B cell (primary cell): Measurements from ENCODE around the gene FYN. TPM values are rescaled to one million over a fixed set of nuclear protein-coding genes. Genes with fewer than 3 reads are reported as not detected.

Source experiments
- ATAC-seq: fragments of 200-7000 bp; cut with Tn5 transposase; one replicate; pipeline ENCODE4 v1.10.0; 2021; ENCODE audit warnings: low read depth, mild to moderate bottlenecking, moderate number of reproducible peaks, moderate library complexity
- CTCF ChIA-PET: fragments of 350-600 bp; sonication (Branson Sonifier 250); formaldehyde crosslinking; loops from one replicate; lab custom pipeline; 2021; ENCODE audit warnings: antibody characterized with exemption, inconsistent platforms; lab: Charles Lee
- POLR2A ChIA-PET: fragments of 350-600 bp; sonication (Branson Sonifier 250); formaldehyde crosslinking; loops from one replicate; lab custom pipeline; 2021; ENCODE audit warnings: antibody characterized with exemption; lab: Charles Lee
- DNase-seq: peaks from one replicate; pipeline ENCODE4 v3.0.0; 2013
- H2AFZ ChIP-seq: 2 replicates; pipeline ENCODE4 v1.6.1; 2012; ENCODE audit warnings: mild to moderate bottlenecking, low read depth, low read length; ENCODE audit not compliant: insufficient read depth, poor library complexity, severe bottlenecking
- H3K27ac ChIP-seq, 2 donors: 1 replicate in 1 of 2; 2 replicates in 1 of 2; pipeline ENCODE4 v1.5.1; 2012 to 2013; ENCODE audit warnings: low read length in 2 of 2, mild to moderate bottlenecking in 2 of 2, moderate library complexity in 1 of 2
- H3K27me3 ChIP-seq, 4 experiments: fragments of 200-600 bp in 1 of 4; sonication (generic) in 1 of 4; replicated peaks in 1 of 4; 1 replicate in 2 of 4; 2 replicates in 2 of 4; pipeline versions ENCODE4 v1.6.1 to v1.7.0; 2013 to 2016; ENCODE audit warnings: low read length in 3 of 4, mild to moderate bottlenecking in 2 of 4, mixed read lengths in 1 of 4, moderate library complexity in 1 of 4; ENCODE audit not compliant: insufficient read depth in 4 of 4, control insufficient read depth in 3 of 4; ENCODE audit errors: control extremely low read depth in 1 of 4
- H3K36me3 ChIP-seq, 2 experiments: replicated peaks in 1 of 2; 1 replicate in 1 of 2; 2 replicates in 1 of 2; pipeline versions ENCODE4 v1.6.1 to v1.7.1; 2013; ENCODE audit warnings: low read length in 1 of 2; ENCODE audit not compliant: insufficient read depth in 2 of 2, control insufficient read depth in 1 of 2; ENCODE audit errors: control extremely low read depth in 1 of 2, extremely low read depth in 1 of 2
- H3K4me1 ChIP-seq, 2 donors: fragments of 200-600 bp in 1 of 2; sonication (generic) in 1 of 2; 1 replicate in 1 of 2; 2 replicates in 1 of 2; pipeline versions ENCODE4 v1.5.1 to v1.6.1; 2013 to 2017; ENCODE audit warnings: low read length in 2 of 2; ENCODE audit not compliant: control insufficient read depth in 2 of 2, insufficient read depth in 2 of 2
- H3K4me2 ChIP-seq: replicated peaks from 2 replicates; pipeline ENCODE3; 2012; ENCODE audit warnings: mild to moderate bottlenecking, low read depth, low read length; ENCODE audit not compliant: poor library complexity, severe bottlenecking
- H3K4me3 ChIP-seq, 5 experiments: fragments of 200-600 bp in 1 of 5; sonication (generic) in 1 of 5; 1 replicate in 3 of 5; 2 replicates in 2 of 5; pipeline versions ENCODE4 v1.5.1 to v1.7.0; 2011 to 2016; ENCODE audit warnings: low read length in 4 of 5, mild to moderate bottlenecking in 4 of 5, low read depth in 2 of 5, control low read depth in 1 of 5, moderate library complexity in 1 of 5; ENCODE audit not compliant: insufficient read depth in 1 of 5; ENCODE audit errors: control extremely low read depth in 1 of 5, extremely low read depth in 1 of 5
- H3K79me2 ChIP-seq: fragments of 200-600 bp; sonication (generic); one replicate; pipeline ENCODE4 v1.6.0; 2016; ENCODE audit warnings: low read length; ENCODE audit not compliant: control insufficient read depth, insufficient read depth
- H3K9ac ChIP-seq: fragments of 200-600 bp; sonication (generic); 2 replicates; pipeline ENCODE4 v1.6.1; 2017; ENCODE audit warnings: mild to moderate bottlenecking, low read length, moderate library complexity
- H3K9me3 ChIP-seq, 3 donors: one replicate each; pipeline versions ENCODE4 v1.6.1 to v1.7.1; 2013; ENCODE audit warnings: low read length in 2 of 3; ENCODE audit not compliant: control insufficient read depth in 2 of 3, insufficient read depth in 1 of 3; ENCODE audit errors: control extremely low read depth in 1 of 3
- H4K20me1 ChIP-seq: 2 replicates; pipeline ENCODE4 v1.6.0; 2012; ENCODE audit warnings: mild to moderate bottlenecking, low read length; ENCODE audit not compliant: insufficient read depth, control insufficient read depth, poor library complexity, severe bottlenecking
- H3K27ac Mint-ChIP-seq: one replicate; pipeline ENCODE4 v1.8.0; 2021; ENCODE audit warnings: mixed read lengths
- H3K27me3 Mint-ChIP-seq: one replicate; pipeline ENCODE4 v1.8.0; 2021; ENCODE audit warnings: mixed read lengths
- H3K4me1 Mint-ChIP-seq: one replicate; pipeline ENCODE4 v1.8.0; 2021; ENCODE audit warnings: mixed read lengths
- H3K4me3 Mint-ChIP-seq: one replicate; pipeline ENCODE4 v1.8.0; 2021; ENCODE audit warnings: mixed read lengths
- H3K9me3 Mint-ChIP-seq: one replicate; pipeline ENCODE4 v1.8.0; 2022; ENCODE audit warnings: mixed read lengths; ENCODE audit not compliant: insufficient read depth
- EZH2 ChIP-seq: IDR thresholded peaks from 2 replicates; pipeline ENCODE4 v1.6.1; 2012; ENCODE audit warnings: borderline replicate concordance, low read depth, mild to moderate bottlenecking, moderate library complexity, low read length; ENCODE audit not compliant: insufficient read depth, poor library complexity, severe bottlenecking
- WGBS: methylation state at CpG from one replicate; pipeline ENCODE4 v1.1.5; 2013; ENCODE audit warnings: missing lambda C conversion rate; ENCODE audit not compliant: insufficient coverage; 5-methylcytosine and 5-hydroxymethylcytosine counted together
- intact Hi-C: fragments of 100-400 bp; cut with micrococcal nuclease; formaldehyde crosslinking; loops from one replicate; pipeline ENCODE4 v1.10.0; 2022
- polyA plus RNA-seq: library from polyadenylated mRNA; depleted of rRNA; stranded (reverse); fragments of >200 nt; gene quantifications from 2 replicates; pipeline ENCODE4 v1.2.3, GENCODE V29; 2012
- total RNA-seq, 2 donors: library from RNA; stranded (reverse); fragments of 120-200 nt in 1 of 2; gene quantifications; 1 replicate in 1 of 2; 2 replicates in 1 of 2; pipeline versions ENCODE4 v1.2.3 to v1.2.4, GENCODE V29; 2013 to 2022
- TF ChIP-seq, protein P1 (sequence below): fragments of 200-600 bp; IDR thresholded peaks from one replicate; pipeline ENCODE4 v1.8.0; 2022; ENCODE audit warnings: antibody characterized with exemption, mild to moderate bottlenecking

FYN gene
- total and polyA plus RNA-seq, 2 donors (not counting 1 experiment from before 2014, with no cell fraction given), result 54.1 to 94.0 TPM

DNA sequence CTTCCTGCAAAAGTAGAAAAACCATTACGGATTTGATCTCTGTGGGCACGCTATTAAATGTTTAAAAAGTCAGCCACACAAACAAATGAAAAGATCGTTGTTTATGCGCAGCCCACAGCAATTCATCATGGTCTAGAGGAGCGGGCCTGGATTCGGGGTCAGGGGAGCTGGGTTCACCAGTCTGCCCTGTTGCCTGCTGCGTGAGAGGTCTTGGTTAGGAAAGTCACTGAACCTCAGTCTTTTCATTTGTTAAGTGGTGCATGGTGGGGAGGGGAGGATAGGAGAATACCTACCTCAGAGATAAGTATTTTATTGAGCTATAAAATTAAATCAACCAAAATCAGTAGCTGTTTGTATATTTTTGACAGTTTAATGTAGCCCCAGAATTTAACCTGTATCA, 47.3 kb upstream of the FYN start:
- Histone ChIP-seq H3K9ac (no peak overlapping the region), H3K4me2 (no peak overlapping the region), H3K4me3 (no peak overlapping the region), H3K9me3 (no peaks in the 10 kb centered on the region), H3K79me2 (no peaks in the 10 kb centered on the region), H3K4me1 (no peaks in the 10 kb centered on the region), H4K20me1 (no peaks in the 10 kb centered on the region), H3K27ac (no peak overlapping the region), H3K27me3 (peaks cover 0 to 3% (median 0%) of the 10 kb centered on the region in 4 experiments), H2AFZ (no peak overlapping the region), H3K36me3 (no peaks in the 10 kb centered on the region)
- no peaks in the 10 kb centered on the region for H3K27me3 Mint-ChIP-seq
- H3K27ac Mint-ChIP-seq, result no peak overlapping the region
- no peak overlapping the region for H3K4me3 Mint-ChIP-seq
- no peaks in the 10 kb centered on the region for H3K9me3 Mint-ChIP-seq
- ChIA-PET POLR2A (no interaction called here), CTCF (no interaction called here)
- TF ChIP-seq EZH2, result no peak
- TF ChIP-seq, protein P1, sequence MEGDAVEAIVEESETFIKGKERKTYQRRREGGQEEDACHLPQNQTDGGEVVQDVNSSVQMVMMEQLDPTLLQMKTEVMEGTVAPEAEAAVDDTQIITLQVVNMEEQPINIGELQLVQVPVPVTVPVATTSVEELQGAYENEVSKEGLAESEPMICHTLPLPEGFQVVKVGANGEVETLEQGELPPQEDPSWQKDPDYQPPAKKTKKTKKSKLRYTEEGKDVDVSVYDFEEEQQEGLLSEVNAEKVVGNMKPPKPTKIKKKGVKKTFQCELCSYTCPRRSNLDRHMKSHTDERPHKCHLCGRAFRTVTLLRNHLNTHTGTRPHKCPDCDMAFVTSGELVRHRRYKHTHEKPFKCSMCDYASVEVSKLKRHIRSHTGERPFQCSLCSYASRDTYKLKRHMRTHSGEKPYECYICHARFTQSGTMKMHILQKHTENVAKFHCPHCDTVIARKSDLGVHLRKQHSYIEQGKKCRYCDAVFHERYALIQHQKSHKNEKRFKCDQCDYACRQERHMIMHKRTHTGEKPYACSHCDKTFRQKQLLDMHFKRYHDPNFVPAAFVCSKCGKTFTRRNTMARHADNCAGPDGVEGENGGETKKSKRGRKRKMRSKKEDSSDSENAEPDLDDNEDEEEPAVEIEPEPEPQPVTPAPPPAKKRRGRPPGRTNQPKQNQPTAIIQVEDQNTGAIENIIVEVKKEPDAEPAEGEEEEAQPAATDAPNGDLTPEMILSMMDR, result no peak
- no peak for ATAC-seq
- 93% methylated on average over 5 of the region's 7 CpGs for WGBS
- DNase-seq, result no peak
- intact Hi-C loops, result no loop called here
- no peaks in the 10 kb centered on the region for H3K4me1 Mint-ChIP-seq

DNA sequence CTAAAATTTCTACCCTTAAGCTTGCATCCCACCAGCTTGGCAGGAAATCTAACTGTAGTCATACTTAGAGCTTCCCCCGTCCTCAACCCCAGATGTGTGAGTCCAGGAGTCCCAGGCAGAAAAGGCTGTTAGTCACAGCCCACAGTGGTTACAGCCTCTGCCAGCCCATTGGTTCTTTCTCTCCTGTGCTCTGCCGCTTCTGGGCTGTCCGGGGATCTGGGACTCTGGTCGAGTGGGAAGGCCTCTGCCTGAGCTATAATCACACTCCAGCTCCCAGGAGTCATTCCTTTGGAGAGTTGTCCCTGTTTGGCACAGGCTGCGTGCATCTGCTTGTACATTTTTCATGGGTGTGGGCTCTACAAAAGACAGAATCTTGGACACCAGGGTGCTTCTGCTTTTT, 45.6 kb upstream of the FYN start:
- no peak overlapping the region for H3K27ac ChIP-seq
- H3K4me1 ChIP-seq, result no peaks in the 10 kb centered on the region
- no peak overlapping the region for H3K9ac ChIP-seq
- H3K4me2 ChIP-seq, result no peak overlapping the region
- Mint-ChIP-seq H3K27ac (no peak overlapping the region), H3K4me1 (no peaks in the 10 kb centered on the region), H3K4me3 (no peak overlapping the region), H3K9me3 (no peaks in the 10 kb centered on the region), H3K27me3 (no peaks in the 10 kb centered on the region)
- no peak for ATAC-seq
- H2AFZ ChIP-seq, result no peak overlapping the region
- intact Hi-C loops, result no loop called here
- H3K79me2 ChIP-seq, result no peaks in the 10 kb centered on the region
- 94% methylated on average over 2 of the region's 5 CpGs for WGBS
- no peak for TF ChIP-seq EZH2
- TF ChIP-seq, protein P1, result no peak
- H3K4me3 ChIP-seq, result no peak overlapping the region
- H4K20me1 ChIP-seq, result no peaks in the 10 kb centered on the region
- CTCF ChIA-PET, result no interaction called here
- POLR2A ChIA-PET, result no interaction called here
- no peaks in the 10 kb centered on the region for H3K9me3 ChIP-seq
- DNase-seq, result no peak
- no peaks in the 10 kb centered on the region for H3K27me3 ChIP-seq
- no peaks in the 10 kb centered on the region for H3K36me3 ChIP-seq
